ENCODE results near the gene MYO7A. TPM values are rescaled to one million over a fixed set of nuclear protein-coding genes. Genes with fewer than 3 reads are reported as not detected.

Gene MYO7A
- total and polyA plus RNA-seq, 2 of the 8 experiments (the other 6 are each of a cell fraction or from before 2014, with no cell fraction given), result 1.5 to 1.9 TPM

GRCh38 chr11:77176996-77177395, 49.0 kb downstream of the MYO7A start (continued):
- no peak for TF ChIP-seq ATF2 (IDR thresholded peaks at IDR 0.05; ENCODE audit: low read length)
- TF ChIP-seq TAF1 (IDR thresholded peaks at IDR 0.05; ENCODE audit: low read depth, low read length), result no peak
- no peak for TF ChIP-seq TAF7 (optimal IDR thresholded peaks at IDR 0.05; ENCODE audit: borderline replicate concordance, low read depth, low read length)
